PC-9 (cell line): ENCODE measurements around the gene DNAAF3. TPM values are rescaled to one million over a fixed set of nuclear protein-coding genes. Genes with fewer than 3 reads are reported as not detected.

Experiments
- BruUV-seq: library from RNA; stranded (reverse); fragments of 400-500 nt; replicated peaks from 2 replicates; lab custom pipeline; 2021; lab: Mats Ljungman, UMichigan
- CTCF ChIA-PET: fragments of 300-600 bp; sonication (Branson Sonifier 250); formaldehyde crosslinking; loops from one replicate; lab custom pipeline; 2022; ENCODE audit warnings: antibody characterized with exemption; lab: Charles Lee
- POLR2A ChIA-PET: fragments of 300-600 bp; sonication (Branson Sonifier 250); formaldehyde crosslinking; loops from one replicate; lab custom pipeline; 2022; ENCODE audit warnings: antibody characterized with exemption; ENCODE audit not compliant: unreplicated experiment; lab: Charles Lee
- DNase-seq, 2 experiments: peaks; one replicate each; pipeline versions ENCODE4 v3.0.0 to v3.0.0-alpha.2; 2015 to 2022; ENCODE audit warnings: mixed read lengths in 1 of 2
- H2AFZ ChIP-seq: fragments of 200-600 bp; sonication (generic); 2 replicates; pipeline ENCODE4 v1.8.1; 2017; ENCODE audit warnings: antibody characterized with exemption
- H3F3A ChIP-seq: fragments of 200-600 bp; sonication (generic); 2 replicates; pipeline ENCODE4 v1.8.1; 2017; ENCODE audit warnings: antibody characterized with exemption, mild to moderate bottlenecking, low read depth; ENCODE audit not compliant: insufficient read depth
- H3K27ac ChIP-seq: fragments of 200-600 bp; sonication (generic); 2 replicates; pipeline ENCODE4 v1.6.1; 2016; ENCODE audit warnings: mixed run types
- H3K27me3 ChIP-seq: fragments of 200-600 bp; sonication (generic); 2 replicates; pipeline ENCODE4 v1.6.1; 2016; ENCODE audit warnings: low read depth, mixed run types; ENCODE audit not compliant: insufficient read depth
- H3K36me3 ChIP-seq: fragments of 200-600 bp; sonication (generic); 2 replicates; pipeline ENCODE4 v1.6.1; 2016; ENCODE audit warnings: low read depth, mixed run types
- H3K4me1 ChIP-seq: fragments of 200-600 bp; sonication (generic); replicated peaks from 2 replicates; pipeline ENCODE4 v1.6.1; 2016; ENCODE audit warnings: mixed run types; ENCODE audit not compliant: insufficient read depth
- H3K4me2 ChIP-seq: fragments of 200-600 bp; sonication (generic); 2 replicates; pipeline ENCODE4 v1.6.1; 2017; ENCODE audit warnings: mixed run types
- H3K4me3 ChIP-seq: fragments of 200-600 bp; sonication (generic); 2 replicates; pipeline ENCODE4 v1.6.1; 2016; ENCODE audit warnings: mixed run types
- H3K79me2 ChIP-seq: fragments of 200-600 bp; sonication (generic); 2 replicates; pipeline ENCODE4 v1.6.1; 2017; ENCODE audit warnings: low read depth, mixed run types
- H3K9me2 ChIP-seq: fragments of 200-600 bp; sonication (generic); 2 replicates; pipeline ENCODE4 v1.8.1; 2017; ENCODE audit warnings: mild to moderate bottlenecking; ENCODE audit not compliant: insufficient read depth
- H3K9me3 ChIP-seq: fragments of 200-600 bp; sonication (generic); 2 replicates; pipeline ENCODE4 v1.8.1; 2016; ENCODE audit warnings: low read depth; ENCODE audit not compliant: insufficient read depth
- H4K20me1 ChIP-seq: fragments of 200-600 bp; sonication (generic); 2 replicates; pipeline ENCODE4 v1.8.1; 2017; ENCODE audit not compliant: insufficient read depth
- CTCF ChIP-seq: fragments of 200-600 bp; sonication (generic); conservative IDR thresholded peaks from 2 replicates; pipeline ENCODE4 v1.6.1; 2017; ENCODE audit warnings: mixed run types, antibody characterized with exemption, mild to moderate bottlenecking, moderate library complexity
- EZH2 ChIP-seq: fragments of 200-600 bp; sonication (generic); IDR thresholded peaks from 2 replicates; pipeline ENCODE4 v1.8.0; 2017; ENCODE audit warnings: antibody characterized with exemption, low read depth
- intact Hi-C: fragments of 100-400 bp; cut with micrococcal nuclease; formaldehyde crosslinking; loops from one replicate; pipeline ENCODE4 v1.10.0; 2022; ENCODE audit not compliant: unreplicated experiment
- microRNA-seq: library from miRNA; unstranded; fragments of <30 nt; microRNA quantifications from one replicate; pipeline ENCODE4 v1.2.0, GENCODE V29; 2021; ENCODE audit warnings: borderline number of aligned reads, borderline replicate concordance
- total RNA-seq: library from RNA; stranded (reverse); gene quantifications from 2 replicates; pipeline ENCODE4 v1.2.3, GENCODE V29; 2021

Gene DNAAF3
- total RNA-seq, 1 experiment from 2014 or later, result 51.8 TPM

DNA sequence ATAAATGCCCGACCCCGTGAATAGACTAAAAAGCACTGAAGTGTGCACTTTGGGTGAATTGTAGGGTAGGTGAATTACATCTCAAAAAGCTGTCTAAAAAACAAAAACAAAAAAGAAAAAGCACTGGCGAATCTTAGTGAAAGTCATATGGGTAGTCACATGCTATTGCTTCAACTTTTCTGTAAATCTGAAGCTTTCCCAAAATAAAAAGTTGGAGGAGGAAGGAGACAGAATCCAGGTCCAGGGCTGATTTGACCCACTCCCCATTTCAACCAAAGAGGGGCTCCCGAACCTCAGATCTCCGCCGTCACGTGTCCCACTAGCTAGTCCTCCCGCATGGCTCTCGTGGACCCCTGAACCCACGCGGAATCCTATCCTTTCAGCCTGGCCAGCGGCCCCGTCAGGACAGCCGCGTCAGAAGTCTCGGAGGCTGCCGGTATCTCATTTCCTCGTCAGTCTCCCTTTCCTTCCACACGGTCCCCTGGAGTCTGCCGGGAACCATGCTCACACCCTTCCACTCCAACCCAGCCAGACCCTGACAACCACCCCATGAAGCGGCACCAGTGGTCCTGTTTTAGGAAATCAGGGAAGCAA, 55.1 kb downstream of the DNAAF3 start:
- Histone ChIP-seq H4K20me1 (peaks cover 48% of the 10 kb centered on the region), H3K27me3 (no peaks in the 10 kb centered on the region), H3K4me2 (no peak overlapping the region), H3K4me3 (no peak overlapping the region), H3K27ac (no peak overlapping the region), H3K9me2 (no peaks in the 10 kb centered on the region), H3K79me2 (peaks cover 49% of the 10 kb centered on the region), H3K4me1 (peaks cover 12% of the 10 kb centered on the region), H3F3A (no peaks in the 10 kb centered on the region; the same call in none of the 2 replicates), H2AFZ (no peak overlapping the region), H3K36me3 (no peaks in the 10 kb centered on the region; the same call in 1 of the 2 replicates), H3K9me3 (no peaks in the 10 kb centered on the region)
- intact Hi-C loops, result no loop called here
- DNase-seq, result no peak
- CTCF ChIA-PET, result no interaction called here
- POLR2A ChIA-PET, result no interaction called here
- TF ChIP-seq EZH2 (no peak), CTCF (no peak)
- BruUV-seq, result no TSS peak

GRCh38 chr19:55109527-55110291, 56.7 kb downstream of the DNAAF3 start:
- ChIA-PET CTCF (interaction anchor here (0.6 kb wide), 1 partner anchor 21 kb away, joined by 3 read pairs; no protein-coding TSS in a partner anchor), POLR2A (no interaction called here)
- TF ChIP-seq EZH2 (no peak), CTCF (no peak)
- Histone ChIP-seq H3F3A (no peaks in the 10 kb centered on the region; the same call in 1 of the 2 replicates), H3K4me1 (no peaks in the 10 kb centered on the region), H3K9me2 (no peaks in the 10 kb centered on the region), H4K20me1 (peaks cover 33% of the 10 kb centered on the region), H3K27ac (no peak overlapping the region), H2AFZ (no peak overlapping the region), H3K4me3 (no peak overlapping the region), H3K27me3 (no peaks in the 10 kb centered on the region), H3K36me3 (no peaks in the 10 kb centered on the region; the same call in 1 of the 2 replicates), H3K79me2 (peaks cover 33% of the 10 kb centered on the region), H3K9me3 (no peaks in the 10 kb centered on the region), H3K4me2 (no peak overlapping the region)
- no TSS peak for BruUV-seq
- intact Hi-C loops, result no loop called here
- DNase-seq, result no peak

Small RNA genes lying within 50 kb of the gene (microRNA-seq; reads per million reads assigned to microRNA genes)
- gene MIR7975, result not detected

Other genes with a start within 250 kb of the DNAAF3 start
- gene NLRP7, start 219.1 kb downstream of the DNAAF3 start, total RNA-seq, result 0.25 and 0.50 TPM in 2 replicates
- gene NLRP2, start 200.2 kb downstream of the DNAAF3 start, total RNA-seq, result 117 and 153 TPM in 2 replicates
- 0.76 and 1.3 TPM in 2 replicates for gene GP6, start 128.3 kb downstream of the DNAAF3 start, total RNA-seq
- 39.8 and 42.1 TPM in 2 replicates for gene RDH13, start 103.5 kb downstream of the DNAAF3 start, total RNA-seq
- 111 and 162 TPM in 2 replicates for gene EPS8L1, start 90.7 kb downstream of the DNAAF3 start, total RNA-seq
- 110 and 114 TPM in 2 replicates for gene PPP1R12C, start 49.0 kb downstream of the DNAAF3 start, total RNA-seq
- gene TNNT1, start 17.4 kb downstream of the DNAAF3 start, total RNA-seq, result 228 and 266 TPM in 2 replicates
- gene TNNI3, start 8.9 kb downstream of the DNAAF3 start, total RNA-seq, result 13.7 and 18.2 TPM in 2 replicates
- gene SYT5, start 13.7 kb upstream of the DNAAF3 start, total RNA-seq, result 1.3 and 2.8 TPM in 2 replicates
- 11.7 and 21.4 TPM in 2 replicates for gene PTPRH, start 42.9 kb upstream of the DNAAF3 start, total RNA-seq
- gene TMEM86B, start 62.1 kb upstream of the DNAAF3 start, total RNA-seq, result 18.1 and 18.4 TPM in 2 replicates
- gene PPP6R1, start 92.4 kb upstream of the DNAAF3 start, total RNA-seq, result 136 and 159 TPM in 2 replicates
- gene HSPBP1, start 113.5 kb upstream of the DNAAF3 start, total RNA-seq, result 66.2 and 79.6 TPM in 2 replicates
- gene BRSK1, start 117.4 kb upstream of the DNAAF3 start, total RNA-seq, result 6.5 and 14.4 TPM in 2 replicates
- not detected in 2 replicates for gene TMEM150B, start 158.7 kb upstream of the DNAAF3 start, total RNA-seq
- 71.6 and 80.7 TPM in 2 replicates for gene KMT5C, start 173.3 kb upstream of the DNAAF3 start, total RNA-seq
- gene COX6B2, start 188.1 kb upstream of the DNAAF3 start, total RNA-seq, result 3.3 and 3.7 TPM in 2 replicates
- 0.11 TPM in 1 of 2 replicates, not detected in the other for gene GARIN5B, start 196.6 kb upstream of the DNAAF3 start, total RNA-seq
- gene IL11, start 203.8 kb upstream of the DNAAF3 start, total RNA-seq, result 4.1 and 6.6 TPM in 2 replicates
- gene TMEM190, start 210.2 kb upstream of the DNAAF3 start, total RNA-seq, result not detected in 2 replicates
- gene TMEM238, start 217.7 kb upstream of the DNAAF3 start, total RNA-seq, result 40.4 and 94.5 TPM in 2 replicates
- gene RPL28, start 219.3 kb upstream of the DNAAF3 start, total RNA-seq, result 2,433 and 2,547 TPM in 2 replicates
- 359 and 395 TPM in 2 replicates for gene UBE2S, start 241.2 kb upstream of the DNAAF3 start, total RNA-seq